Germinal center (tissue), 1 donor: ENCODE results near the gene TMEM165.

ENCODE experiments used
- DNase-seq: peaks from one replicate; pipeline ENCODE4 v3.0.0; 2012; ENCODE audit warnings: mixed read lengths, low spot score

TMEM165 gene

DNA sequence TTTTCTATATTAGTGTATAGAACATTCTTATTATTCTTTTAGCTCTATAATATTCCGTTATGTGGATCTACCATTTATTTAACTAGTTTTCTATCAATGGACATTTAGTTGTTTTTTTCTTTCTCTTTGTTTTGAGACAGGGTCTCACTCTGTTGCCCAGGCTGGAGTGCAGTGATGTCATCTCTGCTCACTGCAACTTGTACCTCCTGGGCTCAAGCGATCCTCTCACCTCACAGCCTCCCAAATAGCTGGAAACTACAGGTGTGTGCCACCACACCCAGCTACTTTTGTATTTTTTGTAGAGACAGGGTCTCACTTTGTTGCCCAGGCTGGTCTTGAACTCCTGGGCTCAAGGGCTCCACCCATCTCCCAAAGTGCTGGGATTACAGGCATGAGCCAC is 10.8 kb downstream of the TMEM165 start:
- no peak for DNase-seq

DNA sequence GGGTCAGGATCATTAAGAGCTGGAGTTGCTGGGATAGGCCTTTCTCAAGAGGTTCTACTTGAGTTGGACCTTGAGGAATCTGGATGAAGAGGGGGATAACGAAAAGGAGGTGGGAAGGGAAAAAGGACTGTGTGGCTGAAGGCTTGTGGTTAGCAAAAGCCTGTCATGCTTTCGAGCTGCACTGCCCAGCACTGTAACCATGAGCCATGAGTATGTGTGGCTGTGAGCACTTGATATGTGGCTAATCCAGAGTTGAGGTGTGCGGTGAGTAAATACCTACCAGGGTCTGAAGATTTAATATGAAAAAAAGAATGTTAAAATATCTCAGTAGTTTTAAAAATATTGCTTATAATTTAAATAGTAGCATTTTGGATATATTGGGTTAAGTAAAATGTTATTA is 11.4 kb downstream of the TMEM165 start:
- DNase-seq: no peak

DNA sequence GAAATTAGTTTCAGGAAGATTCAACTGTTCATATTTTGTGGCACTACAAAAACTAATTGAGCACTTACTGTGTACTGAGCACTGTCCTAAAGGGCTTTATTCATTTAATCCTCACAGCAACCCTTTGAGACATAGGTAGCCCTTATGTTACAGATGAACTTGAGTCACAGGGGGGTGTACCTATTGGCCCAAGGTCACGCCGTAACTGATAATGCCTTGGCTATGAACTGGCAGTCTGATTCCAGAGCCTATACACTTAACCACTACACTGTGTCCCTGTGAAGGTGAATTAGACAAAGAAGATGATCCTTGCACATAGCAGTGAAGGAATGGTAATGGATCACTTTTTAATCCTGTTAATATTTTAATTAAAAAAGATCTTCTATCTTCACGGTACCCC is 12.0 kb downstream of the TMEM165 start:
- no peak for DNase-seq

DNA sequence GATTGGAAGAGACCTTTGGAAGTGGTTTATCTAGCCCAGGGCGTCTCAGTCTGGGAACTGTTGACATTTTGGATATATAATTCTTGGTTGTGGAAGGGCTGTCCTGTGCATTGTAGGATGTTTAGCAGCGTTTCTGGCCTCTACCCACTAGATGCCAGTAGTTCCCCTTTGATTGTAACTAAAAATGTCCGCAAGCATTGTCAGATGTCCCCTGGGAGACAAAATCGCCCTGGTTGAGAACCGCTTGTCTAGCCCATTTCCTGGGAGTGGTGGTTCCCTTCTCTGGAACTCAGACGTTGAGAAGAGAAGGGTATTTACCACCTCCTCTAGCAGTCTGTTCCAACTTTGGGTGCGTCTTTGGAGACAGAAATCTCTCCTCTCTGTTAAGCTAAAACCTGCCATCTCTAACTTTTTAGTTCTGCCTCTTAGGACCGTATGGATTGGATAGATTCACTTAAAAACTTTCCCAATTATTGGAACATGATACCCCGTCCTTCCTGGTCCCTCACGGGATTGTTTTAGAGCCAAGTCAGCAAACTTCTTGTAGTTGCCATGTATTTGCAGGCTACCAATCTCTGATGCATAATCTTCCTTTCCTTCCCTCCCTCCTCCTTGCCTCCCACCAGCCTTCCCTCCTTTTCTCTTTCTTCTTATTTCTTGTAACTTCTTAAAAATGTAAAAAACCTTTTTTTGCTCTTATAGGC is 13.9 kb downstream of the TMEM165 start:
- peak; percentile 32 for DNase-seq

- DNase-seq: no peak
These were observed 14.7 kb downstream of the TMEM165 start for GRCh38 chr4:55410431-55410830.

- DNase-seq: no peak
These were observed 15.9 kb downstream of the TMEM165 start for GRCh38 chr4:55411621-55412020.

GRCh38 chr4:55416176-55416575 is 20.4 kb downstream of the TMEM165 start:
- DNase-seq: no peak

DNA sequence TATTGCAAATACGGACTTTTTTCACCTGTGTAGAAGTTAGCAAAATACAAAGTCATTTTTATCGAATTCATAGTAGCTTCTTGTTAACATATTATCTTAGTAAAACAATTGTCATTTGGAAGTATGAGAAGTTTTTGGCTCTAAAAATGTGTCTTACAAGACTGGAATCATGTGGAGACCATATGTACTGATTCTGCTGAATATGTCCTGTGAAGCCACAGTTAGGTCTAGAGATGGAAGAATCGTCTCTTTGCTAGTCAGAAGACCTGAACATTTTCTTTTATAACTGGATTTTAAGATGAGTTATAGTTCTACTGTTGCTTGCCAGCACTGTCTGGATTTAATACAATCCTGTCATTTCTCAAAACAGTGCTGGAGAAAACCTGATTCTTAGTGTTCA is 29.0 kb downstream of the TMEM165 start:
- no peak for DNase-seq

- DNase-seq: no peak
These were observed 36.1 kb downstream of the TMEM165 start for GRCh38 chr4:55431710-55432336.

DNA sequence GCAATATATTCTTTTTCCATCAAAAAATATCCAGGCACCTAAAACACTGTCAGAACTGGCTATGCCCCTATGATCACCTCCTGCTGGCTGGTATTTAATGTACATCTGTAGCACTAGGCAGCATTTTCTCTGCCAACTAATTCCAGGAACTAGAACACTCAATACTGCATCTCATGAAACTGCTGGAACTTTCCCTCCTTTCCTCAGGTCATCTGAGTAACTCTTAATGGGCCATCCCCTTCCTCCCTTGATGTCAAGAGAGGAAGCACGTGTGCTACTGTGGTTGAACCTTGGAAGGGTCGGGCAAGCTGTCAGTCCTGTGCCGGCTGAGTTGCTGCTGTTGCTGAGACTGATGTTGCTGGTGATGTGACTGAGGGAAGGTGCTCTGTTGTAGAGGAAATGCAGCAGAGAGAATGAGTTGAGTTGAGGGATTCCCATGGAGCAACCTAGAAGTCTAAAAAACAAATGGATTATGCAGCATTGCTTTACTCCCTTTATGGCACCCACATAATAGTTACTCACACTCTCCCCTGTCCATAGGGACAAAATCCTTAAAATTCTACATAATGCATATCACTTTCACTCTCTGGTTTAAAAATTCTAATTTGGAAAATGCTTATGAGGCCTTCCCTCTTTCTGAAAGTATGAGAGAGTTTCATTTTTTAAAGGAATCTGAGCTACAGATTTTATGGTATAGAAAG is 39.5 kb downstream of the TMEM165 start:
- no peak for DNase-seq

DNA sequence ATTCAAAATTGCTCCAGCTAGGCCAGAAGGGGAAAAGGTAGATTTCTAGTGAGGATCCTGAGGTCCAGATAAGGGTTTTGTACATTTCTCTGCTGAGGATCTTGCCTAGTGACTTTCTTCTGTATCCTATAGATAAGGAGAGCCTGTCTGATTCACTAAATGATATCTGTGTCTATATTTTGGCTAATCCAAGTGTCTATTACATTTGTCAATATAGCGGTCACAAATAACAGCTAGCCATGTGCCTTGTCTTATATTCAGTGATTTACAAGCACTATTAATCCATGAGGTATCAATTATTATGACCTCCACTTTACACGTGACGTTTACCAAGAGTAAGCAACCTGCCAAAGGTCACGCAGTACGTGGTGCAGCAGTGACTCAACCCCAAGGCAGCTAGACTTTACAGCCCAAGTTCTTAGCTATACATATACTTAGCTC is 41.6 kb downstream of the TMEM165 start:
- no peak for DNase-seq

GRCh38 chr4:55437823-55438222 is 42.1 kb downstream of the TMEM165 start:
- no peak for DNase-seq

DNA sequence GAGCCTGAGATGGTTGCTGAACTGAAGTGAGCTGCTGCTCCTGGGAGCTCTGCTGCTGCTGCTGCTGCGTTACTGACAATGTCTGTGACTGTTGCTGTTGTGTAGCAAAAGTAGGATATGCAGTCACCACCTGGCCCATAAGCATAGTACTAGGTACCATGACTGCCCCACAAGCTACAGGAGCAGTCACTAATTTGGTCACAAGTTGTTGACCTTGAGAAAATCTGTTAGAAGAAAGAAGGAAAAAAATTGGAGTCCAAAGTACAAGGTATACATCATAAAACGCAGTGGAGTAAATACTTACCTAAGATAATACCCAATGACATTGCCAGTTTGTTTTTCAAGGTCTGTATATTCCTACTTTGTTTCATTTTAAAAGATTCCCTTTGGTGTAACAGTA is 42.6 kb downstream of the TMEM165 start:
- no peak for DNase-seq

DNA sequence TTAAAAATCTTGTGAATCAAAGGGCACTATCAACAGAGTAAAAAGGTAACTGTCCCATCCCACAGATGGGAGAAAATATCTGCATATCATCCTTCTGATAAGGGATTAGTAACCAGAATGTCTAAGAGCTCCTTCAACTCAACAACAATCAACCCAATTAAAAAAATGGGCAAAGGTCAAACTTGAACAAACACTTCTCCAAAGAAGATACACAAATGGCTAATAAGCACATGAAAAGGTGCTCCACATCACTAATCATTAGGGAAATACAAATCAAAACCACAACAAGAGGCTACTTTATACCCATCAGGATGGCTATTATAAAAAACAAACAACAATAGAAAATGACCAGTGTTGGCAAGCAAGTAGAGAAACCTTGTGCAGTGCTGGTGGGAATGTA is 43.3 kb downstream of the TMEM165 start:
- DNase-seq: no peak

DNA sequence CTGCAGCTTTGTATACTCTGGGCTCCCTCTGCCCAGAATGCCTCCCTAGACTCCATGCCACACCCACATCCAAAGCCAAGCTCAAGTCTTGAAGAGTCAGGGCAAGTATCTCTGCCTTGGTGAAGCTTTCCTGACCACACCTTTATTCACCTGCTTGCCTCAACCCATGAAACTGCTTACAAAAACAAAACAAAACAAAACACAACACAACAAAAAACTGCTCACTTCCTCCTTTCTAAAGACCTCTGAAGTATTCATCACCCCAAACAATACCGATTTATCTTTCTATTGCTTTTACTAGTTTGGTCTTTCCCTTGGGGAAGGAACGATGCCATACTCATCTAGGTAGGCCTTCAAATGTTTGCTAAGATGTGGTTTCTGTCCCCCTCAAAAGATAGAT is 45.0 kb downstream of the TMEM165 start:
- DNase-seq: no peak

DNA sequence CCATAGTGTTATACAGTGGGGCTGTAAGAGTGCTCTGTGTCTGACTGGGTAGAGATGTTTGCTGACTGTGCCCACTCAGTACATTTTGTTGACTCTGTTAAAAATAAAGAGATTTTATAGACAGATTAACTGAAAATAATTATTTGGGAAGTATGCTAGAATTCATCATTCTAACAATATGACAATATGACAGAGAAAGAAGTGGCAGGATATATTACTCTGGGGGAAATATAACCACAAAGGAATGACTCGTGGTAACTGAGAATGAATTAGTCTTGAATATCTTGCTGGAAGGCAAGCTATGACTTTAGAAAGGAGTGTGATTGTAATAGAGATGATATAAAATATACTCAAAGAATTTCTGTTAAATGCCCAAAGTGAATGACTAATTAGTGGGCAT is 46.8 kb downstream of the TMEM165 start:
- no peak for DNase-seq

GRCh38 chr4:55444827-55445226 is 49.1 kb downstream of the TMEM165 start:
- DNase-seq: no peak

GRCh38 chr4:55445921-55446577 is 50.3 kb downstream of the TMEM165 start:
- DNase-seq: no peak

- no peak for DNase-seq
These were observed 50.8 kb downstream of the TMEM165 start for GRCh38 chr4:55446578-55446922.

DNA sequence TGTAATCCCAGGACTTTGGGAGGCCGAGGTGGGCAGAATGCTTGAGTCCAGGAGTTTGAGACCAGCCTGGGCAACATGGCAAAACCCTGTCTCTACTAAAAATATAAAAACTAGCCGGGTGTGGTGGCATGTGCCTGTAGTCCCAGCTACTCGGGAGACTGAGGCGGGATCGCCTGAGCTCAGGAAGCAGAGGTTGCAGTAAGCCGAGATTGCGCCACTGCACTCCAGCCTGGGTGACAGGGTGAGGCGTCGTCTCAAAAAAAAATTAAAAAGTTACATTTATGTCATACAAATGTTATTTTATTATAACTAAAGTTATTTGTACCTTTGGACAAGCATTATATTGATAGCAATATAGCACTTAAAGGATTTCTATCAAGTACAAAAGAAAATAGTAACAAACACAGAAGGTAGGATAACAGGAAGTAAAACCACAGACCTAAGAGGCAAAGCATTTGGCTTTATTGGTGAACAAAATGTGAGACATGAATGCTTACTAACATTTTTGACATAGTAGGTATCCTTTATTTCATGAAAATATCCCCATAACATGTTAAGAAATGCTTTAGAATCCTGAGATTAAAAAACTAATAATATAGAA is 51.5 kb downstream of the TMEM165 start:
- DNase-seq: no peak

DNA sequence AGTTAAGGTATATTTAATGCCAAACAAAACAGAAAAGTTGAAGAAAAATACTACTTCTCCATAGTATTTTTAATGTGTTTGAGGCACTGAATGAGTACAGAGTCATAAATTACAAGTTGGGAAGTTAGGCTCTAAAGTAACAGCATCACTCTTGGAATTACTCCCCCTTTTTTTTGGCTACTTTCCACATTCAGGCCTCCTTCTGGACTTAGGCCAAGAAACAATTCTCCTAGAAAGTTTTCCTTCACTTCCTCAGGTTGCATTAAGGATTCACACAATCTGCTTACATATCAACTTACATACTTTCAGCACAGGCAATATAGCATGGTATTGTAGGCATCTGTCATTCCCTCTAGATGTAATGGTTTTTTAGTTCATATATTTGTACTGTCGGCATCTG is 52.1 kb downstream of the TMEM165 start:
- DNase-seq: no peak

GRCh38 chr4:55450566-55450965 is 54.8 kb downstream of the TMEM165 start:
- DNase-seq: no peak

GRCh38 chr4:55458164-55458563 is 62.4 kb downstream of the TMEM165 start:
- DNase-seq: no peak
